Naive B cell (primary cell): Measurements from ENCODE around the gene RRAD. TPM values are rescaled to one million over a fixed set of nuclear protein-coding genes. Genes with fewer than 3 reads are reported as not detected.
"Not testable (repeated sequence)": the region's sequence is repeated elsewhere in the genome, so short reads cannot be mapped to it uniquely, and the experiment has no call there.

ENCODE experiments used
- ATAC-seq, 2 donors: fragments of 150-1000 bp; cut with Tn5 transposase; 2 replicates each; pipeline ENCODE4 v1.10.0; 2021; ENCODE audit warnings: low read depth in 2 of 2, mild to moderate bottlenecking in 2 of 2, moderate library complexity in 2 of 2
- DNase-seq: peaks from one replicate; pipeline ENCODE4 v3.0.0; 2022
- H3K27ac Mint-ChIP-seq, 6 donors: one replicate each; pipeline ENCODE4 v1.8.0; 2020 to 2022; ENCODE audit warnings: mild to moderate bottlenecking in 6 of 6, mixed read lengths in 6 of 6, moderate library complexity in 5 of 6, inconsistent platforms in 2 of 6
- H3K27me3 Mint-ChIP-seq, 3 donors: one replicate each; pipeline ENCODE4 v1.8.0; 2021 to 2022; ENCODE audit warnings: mixed read lengths in 3 of 3, mild to moderate bottlenecking in 1 of 3
- H3K36me3 Mint-ChIP-seq, 2 donors: one replicate each; pipeline ENCODE4 v1.8.0; 2020 to 2022; ENCODE audit warnings: mixed read lengths in 2 of 2, inconsistent platforms in 1 of 2, mild to moderate bottlenecking in 1 of 2
- H3K4me1 Mint-ChIP-seq, 3 donors: one replicate each; pipeline ENCODE4 v1.8.0; 2020 to 2022; ENCODE audit warnings: mixed read lengths in 3 of 3, inconsistent platforms in 1 of 3, mild to moderate bottlenecking in 1 of 3, moderate library complexity in 1 of 3
- H3K4me3 Mint-ChIP-seq, 8 donors: one replicate each; pipeline ENCODE4 v1.8.0; 2020 to 2022; ENCODE audit warnings: mild to moderate bottlenecking in 8 of 8, mixed read lengths in 8 of 8, moderate library complexity in 8 of 8, inconsistent platforms in 2 of 8
- H3K9me3 Mint-ChIP-seq, 7 donors: one replicate each; pipeline ENCODE4 v1.8.0; 2020 to 2022; ENCODE audit warnings: mixed read lengths in 7 of 7, mild to moderate bottlenecking in 5 of 7, inconsistent platforms in 2 of 7, moderate library complexity in 1 of 7
- polyA plus RNA-seq, 6 donors: library from polyadenylated mRNA; unstranded; fragments of 300-500 nt; fragmentation: Illumina TruSeq; gene quantifications; one replicate each; pipeline ENCODE4 v1.2.3, GENCODE V29; 2021; ENCODE audit warnings: low read depth in 6 of 6

The RRAD gene
- polyA plus RNA-seq, 6 donors from 2014 or later, result 0.43 TPM; not detected in 5

- Mint-ChIP-seq H3K9me3 (no peaks in the 10 kb centered on the region), H3K36me3 (no peaks in the 10 kb centered on the region), H3K27me3 (peaks cover 9 to 30% (median 20%) of the 10 kb centered on the region in 3 donors), H3K4me1 (peaks cover 13 to 27% (median 18%) of the 10 kb centered on the region in 3 donors), H3K27ac (no peak overlapping the region), H3K4me3 (no peak overlapping the region)
- DNase-seq (no peak), ATAC-seq (no peak)
Measured at GRCh38 chr16:66958857-66959703, 33.7 kb upstream of the RRAD start.

- peaks cover 27 to 54% (median 43%) of the 10 kb centered on the region in 3 donors for H3K27me3 Mint-ChIP-seq
- DNase-seq, H3K4me3 Mint-ChIP-seq, H3K27ac Mint-ChIP-seq, ATAC-seq, H3K9me3 Mint-ChIP-seq, H3K36me3 Mint-ChIP-seq: not testable (repeated sequence)
- peaks cover 3 to 15% (median 9%) of the 10 kb centered on the region in 3 donors for H3K4me1 Mint-ChIP-seq
Measured at GRCh38 chr16:66956154-66956457, 30.8 kb upstream of the RRAD start.

DNA sequence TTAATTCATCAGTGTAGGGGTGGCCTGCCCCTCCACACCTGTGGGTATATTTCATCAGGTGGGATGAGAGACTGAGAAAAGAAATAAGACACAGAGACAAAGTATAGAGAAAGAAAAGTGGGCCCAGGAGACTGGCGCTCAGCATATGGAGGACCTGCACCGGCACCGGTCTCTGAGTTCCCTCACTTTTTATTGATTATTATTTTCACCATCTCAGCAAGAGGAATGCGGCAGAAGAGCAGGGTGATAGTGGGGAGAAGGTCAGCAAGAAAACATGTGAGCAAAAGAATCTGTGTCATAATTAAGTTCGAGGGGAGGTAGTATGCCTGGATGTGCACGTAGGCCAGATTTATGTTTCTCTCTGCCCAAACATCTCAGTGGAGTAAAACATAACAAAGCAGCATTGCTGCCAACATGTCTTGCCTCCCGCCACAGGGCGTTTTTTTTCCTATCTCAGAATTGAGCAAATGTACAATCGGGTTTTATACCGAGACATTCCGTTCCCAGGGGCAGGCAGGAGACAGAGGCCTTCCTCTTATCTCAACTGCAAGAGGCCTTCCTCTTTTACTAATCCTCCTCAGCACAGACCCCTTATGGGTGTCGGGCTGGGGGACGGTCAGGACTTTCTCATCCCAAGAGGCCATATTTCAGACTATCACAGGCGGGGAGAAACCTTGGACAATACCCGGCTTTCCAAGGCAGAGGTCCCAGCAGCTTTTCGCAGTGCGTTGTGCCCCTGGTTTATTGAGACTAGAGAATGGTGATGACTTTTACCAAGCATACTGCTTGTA, 30.2 kb upstream of the RRAD start:
- Mint-ChIP-seq H3K27ac (peak overlapping the region in 1 of 6 donors; percentile 76), H3K27me3 (peaks cover 30 to 56% (median 48%) of the 10 kb centered on the region in 3 donors), H3K4me1 (peaks cover 0 to 11% (median 4%) of the 10 kb centered on the region in 3 donors)
- not testable (repeated sequence) for H3K9me3 Mint-ChIP-seq, DNase-seq, H3K4me3 Mint-ChIP-seq, H3K36me3 Mint-ChIP-seq, ATAC-seq

DNA sequence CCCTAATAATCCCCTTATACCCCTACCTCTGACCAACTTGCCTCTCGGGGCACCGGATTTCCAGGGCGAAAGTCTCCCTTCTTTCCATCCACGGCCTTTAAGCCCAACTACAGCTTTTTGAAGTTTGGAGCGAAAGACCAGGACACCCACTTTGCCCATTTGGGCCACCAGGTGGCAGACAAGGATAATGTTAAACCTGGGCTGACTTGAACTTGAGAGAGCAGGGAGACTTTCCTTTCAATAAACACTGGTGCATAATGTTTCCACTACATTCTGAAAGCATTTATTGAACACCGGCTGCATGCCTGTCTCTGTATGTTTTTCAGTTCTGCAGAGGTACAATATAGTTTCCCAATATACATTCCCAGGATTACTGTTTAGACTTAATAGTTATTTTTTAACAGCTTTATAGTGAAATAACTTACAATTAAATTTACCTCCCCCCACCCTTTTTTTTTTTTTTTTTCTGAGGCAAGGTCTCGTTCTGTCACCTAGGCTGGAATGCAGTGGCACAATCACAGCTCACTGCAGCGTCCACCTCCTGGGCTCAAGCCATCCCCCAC, 28.8 kb upstream of the RRAD start:
- peaks cover 37 to 53% (median 52%) of the 10 kb centered on the region in 3 donors for H3K27me3 Mint-ChIP-seq
- DNase-seq (peak; percentile 64), ATAC-seq (peak; percentile 74 to 90)
- H3K4me1 Mint-ChIP-seq, result peaks cover 0 to 11% (median 4%) of the 10 kb centered on the region in 3 donors
- H3K36me3 Mint-ChIP-seq, result peaks cover 0 to 7% of the 10 kb centered on the region in 2 donors
- no peak overlapping the region for H3K27ac Mint-ChIP-seq
- no peak overlapping the region for H3K4me3 Mint-ChIP-seq
- H3K9me3 Mint-ChIP-seq, result peaks cover 0 to 6% (median 0%) of the 10 kb centered on the region in 7 donors

GRCh38 chr16:66953462-66954096, 28.2 kb upstream of the RRAD start:
- H3K27ac Mint-ChIP-seq, result no peak overlapping the region
- peaks cover under 1 to 8% (median 4%) of the 10 kb centered on the region in 3 donors for H3K4me1 Mint-ChIP-seq
- ATAC-seq, result no peak
- no peak overlapping the region for H3K4me3 Mint-ChIP-seq
- H3K9me3 Mint-ChIP-seq, result peaks cover 0 to 6% (median 0%) of the 10 kb centered on the region in 7 donors
- H3K36me3 Mint-ChIP-seq, result peaks cover 0 to 7% of the 10 kb centered on the region in 2 donors
- no peak for DNase-seq
- peaks cover 33 to 56% (median 55%) of the 10 kb centered on the region in 3 donors for H3K27me3 Mint-ChIP-seq

GRCh38 chr16:66952430-66953110, 27.2 kb upstream of the RRAD start:
- Mint-ChIP-seq H3K4me1 (peaks cover 10 to 13% (median 11%) of the 10 kb centered on the region in 3 donors), H3K27me3 (peaks cover 40 to 60% (median 51%) of the 10 kb centered on the region in 3 donors), H3K4me3 (no peak overlapping the region), H3K27ac (no peak overlapping the region), H3K9me3 (peaks cover 0 to 6% (median 0%) of the 10 kb centered on the region in 7 donors), H3K36me3 (peaks cover 0 to 7% of the 10 kb centered on the region in 2 donors)
- DNase-seq (no peak), ATAC-seq (no peak)

- H3K36me3 Mint-ChIP-seq, result peaks cover 0 to 7% of the 10 kb centered on the region in 2 donors
- no peak overlapping the region for H3K27ac Mint-ChIP-seq
- DNase-seq (no peak), ATAC-seq (no peak)
- peaks cover 0 to 6% (median 0%) of the 10 kb centered on the region in 7 donors for H3K9me3 Mint-ChIP-seq
- peak overlapping the region in 1 of 8 donors; percentile 13 for H3K4me3 Mint-ChIP-seq
- H3K27me3 Mint-ChIP-seq, result peaks cover 44 to 62% (median 51%) of the 10 kb centered on the region in 3 donors
- peaks cover 17 to 21% (median 20%) of the 10 kb centered on the region in 3 donors for H3K4me1 Mint-ChIP-seq
Measured at GRCh38 chr16:66950971-66951790, 25.8 kb upstream of the RRAD start.

GRCh38 chr16:66950437-66950836, 25.1 kb upstream of the RRAD start:
- ATAC-seq, result no peak
- peaks cover 0 to 7% of the 10 kb centered on the region in 2 donors for H3K36me3 Mint-ChIP-seq
- H3K4me3 Mint-ChIP-seq, result peak overlapping the region in 3 of 8 donors; percentile 4 to 26 (median 9)
- peaks cover 0 to 6% (median 0%) of the 10 kb centered on the region in 7 donors for H3K9me3 Mint-ChIP-seq
- H3K4me1 Mint-ChIP-seq, result peaks cover 17 to 21% (median 20%) of the 10 kb centered on the region in 3 donors
- H3K27ac Mint-ChIP-seq, result no peak overlapping the region
- no peak for DNase-seq
- H3K27me3 Mint-ChIP-seq, result peaks cover 44 to 62% (median 51%) of the 10 kb centered on the region in 3 donors

DNA sequence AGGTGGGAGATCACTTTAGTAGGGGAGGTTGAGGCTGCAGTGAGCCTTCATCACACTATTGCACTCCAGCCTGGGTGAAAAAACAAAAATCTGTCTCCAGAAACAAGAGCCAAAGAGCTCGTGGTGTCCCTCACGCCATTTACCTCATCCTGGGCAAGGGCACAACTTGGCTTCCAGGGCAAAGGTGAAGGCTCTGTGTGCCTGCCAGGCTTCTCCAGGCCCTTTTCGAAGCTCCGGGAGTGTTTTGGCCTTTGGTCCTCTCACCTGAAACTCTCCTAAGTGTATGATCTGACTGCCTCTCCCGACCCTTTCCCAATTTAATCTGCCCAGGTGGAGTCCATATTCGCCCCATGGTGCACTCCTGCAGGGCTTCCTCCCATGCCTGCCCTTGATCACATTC, 24.1 kb upstream of the RRAD start:
- Mint-ChIP-seq H3K9me3 (peaks cover 0 to 6% (median 0%) of the 10 kb centered on the region in 7 donors), H3K4me1 (peaks cover 17 to 21% (median 20%) of the 10 kb centered on the region in 3 donors), H3K27me3 (peaks cover 44 to 62% (median 51%) of the 10 kb centered on the region in 3 donors), H3K27ac (no peak overlapping the region), H3K4me3 (peak overlapping the region in 7 of 8 donors; percentile 34 to 94 (median 56)), H3K36me3 (peaks cover 0 to 7% of the 10 kb centered on the region in 2 donors)
- DNase-seq, result no peak
- no peak for ATAC-seq

GRCh38 chr16:66948837-66949225, 23.5 kb upstream of the RRAD start:
- H3K27me3 Mint-ChIP-seq, result peaks cover 40 to 57% (median 46%) of the 10 kb centered on the region in 3 donors
- peaks cover 0 to 7% of the 10 kb centered on the region in 2 donors for H3K36me3 Mint-ChIP-seq
- ATAC-seq (peak in 1 of 2 donors; percentile 4), DNase-seq (no peak)
- H3K4me1 Mint-ChIP-seq, result peaks cover 13 to 21% (median 20%) of the 10 kb centered on the region in 3 donors
- H3K27ac Mint-ChIP-seq, result no peak overlapping the region
- H3K4me3 Mint-ChIP-seq, result peak overlapping the region; percentile 84 to 94 (median 89)
- peaks cover 0 to 6% (median 0%) of the 10 kb centered on the region in 7 donors for H3K9me3 Mint-ChIP-seq

GRCh38 chr16:66948134-66948836, 22.9 kb upstream of the RRAD start:
- Mint-ChIP-seq H3K4me3 (peak overlapping the region; percentile 84 to 94 (median 89)), H3K36me3 (peaks cover 0 to 7% of the 10 kb centered on the region in 2 donors)

More at GRCh38 chr16:66948134-66948836, 22.9 kb upstream of the RRAD start:
- Mint-ChIP-seq H3K27ac (peak overlapping the region in 2 of 6 donors; percentile 60 to 89), H3K4me1 (peaks cover 13 to 21% (median 20%) of the 10 kb centered on the region in 3 donors), H3K9me3 (peaks cover 0 to 6% (median 0%) of the 10 kb centered on the region in 7 donors), H3K27me3 (peaks cover 38 to 56% (median 42%) of the 10 kb centered on the region in 3 donors)
- ATAC-seq, result peak in 1 of 2 donors; percentile 11
- no peak for DNase-seq
